ENCODE data around the gene RIMKLA.

Gene RIMKLA

GRCh38 chr1:42379794-42380585, 602 bp upstream of the RIMKLA start:
- no peak for DNase-seq

- DNase-seq, result no peak
These were observed 685 bp downstream of the RIMKLA start for GRCh38 chr1:42381280-42381673.

GRCh38 chr1:42385283-42385682, 4.7 kb downstream of the RIMKLA start:
- DNase-seq, result no peak

GRCh38 chr1:42386051-42386450, 5.5 kb downstream of the RIMKLA start:
- no peak for DNase-seq

- no peak for DNase-seq
These were observed 11.7 kb downstream of the RIMKLA start for GRCh38 chr1:42392255-42392654.

GRCh38 chr1:42392967-42393848, 12.6 kb downstream of the RIMKLA start:
- DNase-seq, result no peak

GRCh38 chr1:42399315-42400100, 18.9 kb downstream of the RIMKLA start:
- no peak for DNase-seq

GRCh38 chr1:42403880-42404400, 23.3 kb downstream of the RIMKLA start:
- DNase-seq, result no peak

- DNase-seq, result no peak
These were observed 34.2 kb downstream of the RIMKLA start for GRCh38 chr1:42414551-42415496.

GRCh38 chr1:42417166-42417565, 36.6 kb downstream of the RIMKLA start:
- DNase-seq, result no peak

GRCh38 chr1:42418516-42418915, 37.9 kb downstream of the RIMKLA start:
- no peak for DNase-seq

GRCh38 chr1:42419126-42419821, 38.7 kb downstream of the RIMKLA start:
- DNase-seq, result no peak

- DNase-seq, result no peak
These were observed 39.5 kb downstream of the RIMKLA start for GRCh38 chr1:42420121-42420520.

GRCh38 chr1:42420911-42421585, 40.5 kb downstream of the RIMKLA start:
- no peak for DNase-seq

GRCh38 chr1:42422737-42423136, 42.1 kb downstream of the RIMKLA start:
- no peak for DNase-seq

- DNase-seq, result no peak
These were observed 43.1 kb downstream of the RIMKLA start for GRCh38 chr1:42423681-42424080.

GRCh38 chr1:42424201-42424600, 43.6 kb downstream of the RIMKLA start:
- DNase-seq, result no peak

GRCh38 chr1:42427240-42427639, 46.6 kb downstream of the RIMKLA start:
- DNase-seq, result no peak

- no peak for DNase-seq
These were observed 49.0 kb downstream of the RIMKLA start for GRCh38 chr1:42429603-42430002.
